Measurements from ENCODE around the gene GPR17. TPM values are rescaled to one million over a fixed set of nuclear protein-coding genes. Genes with fewer than 3 reads are reported as not detected.
A peak's percentile ranks its signal among the peaks of the same experiment; 100 is the strongest.

Gene GPR17
- total and polyA plus RNA-seq, 10 donors = 0.09 to 1.9 (median 0.24) TPM; not detected in 4

GRCh38 chr2:127656569-127657231 is 10.7 kb downstream of the GPR17 start:
- DNase-seq = peak; percentile 77
- peaks cover 8 to 97% (median 63%) of the 10 kb centered on the region in 6 donors for H3K4me1 ChIP-seq
- WGBS, 5 donors = 82 to 89% (median 84%) methylated on average over 15 of the region's 15 CpGs
- H3K27me3 ChIP-seq (replicated peaks in 1 of 7) = peaks cover 0 to 5% (median 0%) of the 10 kb centered on the region in 7 donors
- peaks cover 0 to 59% (median 0%) of the 10 kb centered on the region in 6 donors for H3K36me3 ChIP-seq
- no peaks in the 10 kb centered on the region for H3K9me3 ChIP-seq
- intact Hi-C loops (cut with DNase I; ENCODE audit: low total_unique reads) = no loop called here
- H3K27ac ChIP-seq = peak overlapping the region in 6 of 8 donors; percentile 7 to 88 (median 85)
- H3K4me3 ChIP-seq = no peak overlapping the region
- TF ChIP-seq POLR2AphosphoS5 (IDR thresholded peaks at IDR 0.05) = peak in 1 of 3 donors; percentile 22
- no peak for TF ChIP-seq POLR2A (IDR thresholded peaks at IDR 0.05)
- TF ChIP-seq CTCF (IDR thresholded peaks at IDR 0.05 in 8 of 11, conservative IDR thresholded peaks at IDR 0.05 in 3 of 11) = no peak

GRCh38 chr2:127657232-127657595 is 11.3 kb downstream of the GPR17 start:
- WGBS, 5 donors = 93 to 95% (median 94%) methylated on average over 10 to 17 of the region's 17 CpGs
- peak overlapping the region in 5 of 8 donors; percentile 78 to 88 (median 85) for H3K27ac ChIP-seq
- TF ChIP-seq POLR2AphosphoS5 (IDR thresholded peaks at IDR 0.05) (no peak), CTCF (IDR thresholded peaks at IDR 0.05 in 8 of 11, conservative IDR thresholded peaks at IDR 0.05 in 3 of 11) (no peak), POLR2A (IDR thresholded peaks at IDR 0.05) (no peak)
- H3K27me3 ChIP-seq (replicated peaks in 1 of 7) = peaks cover 0 to 10% (median 0%) of the 10 kb centered on the region in 7 donors
- H3K36me3 ChIP-seq = peaks cover 0 to 56% (median 0%) of the 10 kb centered on the region in 6 donors
- DNase-seq = peak; percentile 63
- intact Hi-C loops (cut with DNase I; ENCODE audit: low total_unique reads) = no loop called here
- peaks cover 8 to 97% (median 60%) of the 10 kb centered on the region in 6 donors for H3K4me1 ChIP-seq
- H3K9me3 ChIP-seq = no peaks in the 10 kb centered on the region
- H3K4me3 ChIP-seq = no peak overlapping the region

GRCh38 chr2:127658146-127658545 is 12.2 kb downstream of the GPR17 start:
- Histone ChIP-seq H3K4me3 (no peak overlapping the region), H3K9me3 (no peaks in the 10 kb centered on the region), H3K36me3 (peaks cover 0 to 46% (median 0%) of the 10 kb centered on the region in 6 donors), H3K4me1 (peaks cover 8 to 96% (median 56%) of the 10 kb centered on the region in 6 donors), H3K27me3 (replicated peaks in 1 of 7) (peaks cover 0 to 17% (median 0%) of the 10 kb centered on the region in 7 donors), H3K27ac (peak overlapping the region; percentile 49 to 88 (median 83))
- intact Hi-C loops (cut with DNase I; ENCODE audit: low total_unique reads) = no loop called here
- TF ChIP-seq CTCF (IDR thresholded peaks at IDR 0.05 in 8 of 11, conservative IDR thresholded peaks at IDR 0.05 in 3 of 11) (no peak), POLR2A (IDR thresholded peaks at IDR 0.05) (no peak), POLR2AphosphoS5 (IDR thresholded peaks at IDR 0.05) (no peak)
- 83 to 93% (median 89%) methylated on average over 6 of the region's 6 CpGs for WGBS, 5 donors
- DNase-seq = no peak

- Histone ChIP-seq H3K36me3 (peaks cover 0 to 40% (median 0%) of the 10 kb centered on the region in 6 donors), H3K4me1 (peaks cover 12 to 96% (median 60%) of the 10 kb centered on the region in 6 donors), H3K27ac (peak overlapping the region; percentile 49 to 88 (median 83)), H3K27me3 (replicated peaks in 1 of 7) (peaks cover 0 to 23% (median 4%) of the 10 kb centered on the region in 7 donors), H3K9me3 (no peaks in the 10 kb centered on the region), H3K4me3 (no peak overlapping the region)
- 71 to 83% (median 76%) methylated on average over 17 to 20 of the region's 20 CpGs for WGBS, 5 donors
- peak; percentile 72 for DNase-seq
- intact Hi-C loops (cut with DNase I; ENCODE audit: low total_unique reads) = no loop called here
- no peak for TF ChIP-seq CTCF (IDR thresholded peaks at IDR 0.05 in 8 of 11, conservative IDR thresholded peaks at IDR 0.05 in 3 of 11)
- no peak for TF ChIP-seq POLR2A (IDR thresholded peaks at IDR 0.05)
- no peak for TF ChIP-seq POLR2AphosphoS5 (IDR thresholded peaks at IDR 0.05)
Observed at GRCh38 chr2:127658641-127659407, 12.9 kb downstream of the GPR17 start.

Data from spleen (tissue), 11 donors.